CMK (cell line): ENCODE measurements around the gene TSPAN31.
"Not testable (repeated sequence)": the region's sequence is repeated elsewhere in the genome, so short reads cannot be mapped to it uniquely, and the experiment has no call there.

Experiments
- DNase-seq: peaks from one replicate; pipeline ENCODE4 v3.0.0-alpha.2; 2010; ENCODE audit warnings: low read depth

TSPAN31 gene

GRCh38 chr12:57767305-57767698 is 22.5 kb downstream of the TSPAN31 start:
- DNase-seq = no peak

- no peak for DNase-seq
These were observed 23.0 kb downstream of the TSPAN31 start for GRCh38 chr12:57767876-57768275.

DNA sequence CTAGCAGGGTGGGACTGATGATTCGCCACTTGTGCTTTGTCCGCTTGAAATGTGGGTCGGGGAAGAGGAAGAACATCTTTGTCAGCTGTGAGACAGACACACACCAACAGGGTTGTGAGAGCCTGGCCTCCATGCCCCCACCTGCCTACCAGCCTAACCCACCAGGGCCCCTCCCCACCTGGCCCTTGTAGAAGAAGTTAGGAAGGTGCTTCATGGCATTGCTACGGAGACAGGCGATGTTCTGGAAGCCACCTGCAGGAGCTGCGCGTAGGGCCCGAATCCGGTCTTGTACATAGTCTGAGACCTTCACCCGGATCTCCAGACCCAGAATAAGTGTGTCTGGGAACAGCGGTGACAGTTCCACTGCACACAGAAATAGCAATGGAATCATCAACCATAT is 24.8 kb downstream of the TSPAN31 start:
- no peak for DNase-seq

DNA sequence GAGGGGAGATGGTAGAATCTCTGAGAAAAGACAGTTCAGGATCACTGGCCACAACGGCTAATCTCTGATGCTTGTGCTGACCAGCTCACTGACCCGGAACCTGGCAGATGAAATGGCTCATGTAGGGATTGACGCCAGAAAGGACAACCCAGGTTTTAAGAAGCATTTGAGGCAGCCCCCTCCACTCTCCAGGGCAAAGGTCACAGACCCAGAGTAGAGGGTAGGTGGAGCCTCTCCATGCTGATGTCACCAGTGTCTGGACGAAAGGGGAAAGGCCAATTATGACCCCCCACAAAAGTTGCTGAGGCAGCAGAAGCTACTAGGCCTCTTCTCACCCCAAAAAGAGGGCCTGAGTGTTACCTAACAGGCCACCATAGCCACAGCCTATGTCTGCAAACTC is 25.9 kb downstream of the TSPAN31 start:
- no peak for DNase-seq

DNA sequence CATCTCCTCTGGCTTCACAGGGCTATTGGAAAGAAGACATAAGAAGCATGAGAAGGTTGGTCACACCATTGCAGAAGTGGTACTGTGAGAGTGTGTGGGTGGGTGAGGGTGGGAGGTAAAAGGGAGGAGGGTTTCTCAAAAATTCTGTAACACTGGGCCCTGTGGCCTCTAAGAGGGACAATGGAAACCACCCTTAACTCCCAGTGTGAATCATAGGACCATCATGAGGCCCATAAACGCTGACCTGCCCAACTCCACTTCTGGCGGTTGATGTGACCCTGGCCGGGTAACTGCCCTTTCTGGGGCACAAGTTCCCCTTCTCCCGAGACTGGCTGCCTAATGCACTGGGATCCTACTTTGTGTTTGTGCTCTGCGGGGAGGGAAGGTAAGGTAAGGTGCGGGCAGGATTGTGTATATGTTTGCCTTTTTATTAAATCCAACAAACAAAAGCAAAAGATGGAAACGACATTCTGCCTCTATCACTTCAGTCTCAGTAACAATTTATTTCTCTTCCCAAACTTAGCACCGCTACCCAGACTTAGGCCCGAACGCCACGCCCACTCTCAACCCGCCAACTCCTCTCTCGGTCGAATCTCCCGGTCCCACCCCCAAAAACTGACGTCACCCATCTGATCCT is 26.5 kb downstream of the TSPAN31 start:
- peak; percentile 75 for DNase-seq

DNA sequence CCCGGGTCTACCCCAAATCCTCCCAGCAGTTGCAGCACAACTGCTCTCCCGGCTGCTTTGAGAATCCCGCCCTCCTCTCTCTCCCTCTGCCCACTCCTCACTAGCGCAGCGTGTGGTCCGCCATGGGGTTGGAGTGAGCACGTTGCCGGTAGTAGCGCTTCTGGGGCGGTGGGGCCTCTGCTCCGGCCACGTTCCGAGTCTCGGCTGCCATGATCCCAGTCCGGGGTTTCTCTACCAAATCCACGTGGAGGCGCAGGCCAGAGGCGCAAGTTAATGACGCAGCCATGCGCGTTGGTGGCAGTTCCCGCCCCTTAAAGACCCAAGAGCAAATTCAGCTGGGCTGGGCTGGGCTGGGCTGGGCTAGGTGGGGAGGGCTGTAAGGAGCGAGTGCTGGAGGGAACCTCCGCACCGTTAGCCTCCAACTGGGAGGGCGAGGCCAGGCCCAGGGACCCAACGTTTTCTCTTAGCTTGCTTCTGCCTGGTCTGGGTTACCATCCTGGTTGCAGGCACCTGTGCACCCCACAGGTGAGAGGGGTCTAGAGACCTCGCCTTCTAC is 27.1 kb downstream of the TSPAN31 start, which contains the start of gene METTL1:
Gene METTL1 (minus strand): TSS at position 233 of the 556 bp plus-strand sequence. CDS start 22 bp downstream, at position 211.
- peak; percentile 81 for DNase-seq

DNA sequence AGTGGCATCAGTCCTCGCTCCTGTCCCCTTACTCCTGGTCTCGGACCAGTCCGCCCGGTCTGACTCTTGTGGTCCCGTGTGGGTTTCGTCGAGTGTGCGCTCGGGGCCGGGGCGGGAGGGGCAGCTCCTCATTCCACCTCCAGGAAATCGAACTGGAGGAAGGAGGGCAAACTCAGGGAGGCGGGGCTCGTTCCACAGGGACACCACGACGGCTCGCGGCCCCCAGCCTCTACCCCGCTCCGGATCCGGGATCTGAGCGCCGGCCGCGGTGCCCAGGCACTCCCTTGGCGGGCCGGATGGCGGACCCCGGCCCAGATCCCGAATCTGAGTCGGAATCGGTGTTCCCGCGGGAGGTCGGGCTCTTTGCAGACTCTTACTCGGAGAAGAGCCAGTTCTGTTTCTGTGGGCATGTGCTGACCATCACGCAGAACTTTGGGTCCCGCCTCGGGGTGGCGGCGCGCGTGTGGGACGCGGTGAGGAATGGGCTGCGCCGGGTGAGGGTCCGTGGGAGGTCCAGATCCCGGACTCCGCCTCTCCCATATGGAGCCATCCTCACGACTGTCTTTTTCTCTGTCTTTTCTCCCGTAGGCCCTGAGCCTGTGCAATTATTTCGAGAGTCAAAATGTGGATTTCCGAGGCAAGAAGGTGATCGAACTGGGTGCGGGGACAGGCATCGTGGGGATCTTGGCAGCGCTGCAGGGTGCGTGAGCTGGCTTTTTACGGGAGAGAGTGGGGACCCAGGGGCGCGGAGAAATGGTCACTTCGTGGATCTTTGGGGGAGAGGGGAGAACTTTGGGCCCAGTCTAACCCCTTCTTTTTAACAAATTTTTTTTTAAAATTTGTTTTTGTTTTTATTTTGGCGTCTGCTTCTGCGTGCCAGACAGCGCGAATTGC is 27.8 kb downstream of the TSPAN31 start, which contains the start of gene EEF1AKMT3:
Gene EEF1AKMT3 (plus strand): TSS at position 186 of the 894 bp plus-strand sequence. CDS start 111 bp downstream, at position 297.
- DNase-seq = peak; percentile 44

DNA sequence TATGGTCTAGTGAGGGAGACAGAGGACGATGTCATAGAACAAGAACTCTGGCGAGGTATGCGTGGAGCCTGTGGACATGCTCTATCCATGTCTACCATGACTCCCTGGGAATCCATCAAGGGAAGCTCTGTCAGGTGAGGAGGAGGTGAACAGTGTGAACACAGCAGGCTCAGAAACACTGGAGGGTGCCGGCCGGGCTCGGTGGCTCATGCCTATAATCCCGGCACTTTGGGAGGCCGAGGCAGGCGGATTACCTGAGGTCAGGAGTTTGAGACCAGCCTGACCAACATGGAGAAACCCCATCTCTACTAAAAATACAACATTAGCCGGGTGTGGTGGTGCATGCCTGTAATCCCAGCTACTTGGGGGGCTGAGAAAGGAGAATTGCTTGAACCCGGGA is 29.8 kb downstream of the TSPAN31 start:
- not testable (repeated sequence) for DNase-seq

DNA sequence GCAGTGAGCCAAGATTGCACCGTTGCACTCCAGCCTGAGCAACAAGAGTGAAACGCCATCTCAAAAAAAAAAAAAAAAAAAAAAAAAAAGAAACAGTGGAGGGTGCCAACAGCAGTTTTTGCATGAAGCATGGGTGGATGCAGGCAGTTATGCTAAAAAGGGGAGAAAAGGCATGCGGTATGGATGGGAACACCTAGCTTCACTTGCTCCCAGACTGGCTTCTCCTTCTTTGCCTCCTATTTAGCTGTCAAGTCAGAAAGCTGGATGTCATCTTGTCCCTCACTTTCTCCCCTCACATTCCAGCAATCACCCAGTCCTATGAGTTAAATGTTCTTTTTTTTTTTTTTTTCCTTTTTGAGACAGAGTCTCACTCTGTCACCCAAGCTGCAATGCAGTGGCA is 30.2 kb downstream of the TSPAN31 start:
- DNase-seq = no peak

DNA sequence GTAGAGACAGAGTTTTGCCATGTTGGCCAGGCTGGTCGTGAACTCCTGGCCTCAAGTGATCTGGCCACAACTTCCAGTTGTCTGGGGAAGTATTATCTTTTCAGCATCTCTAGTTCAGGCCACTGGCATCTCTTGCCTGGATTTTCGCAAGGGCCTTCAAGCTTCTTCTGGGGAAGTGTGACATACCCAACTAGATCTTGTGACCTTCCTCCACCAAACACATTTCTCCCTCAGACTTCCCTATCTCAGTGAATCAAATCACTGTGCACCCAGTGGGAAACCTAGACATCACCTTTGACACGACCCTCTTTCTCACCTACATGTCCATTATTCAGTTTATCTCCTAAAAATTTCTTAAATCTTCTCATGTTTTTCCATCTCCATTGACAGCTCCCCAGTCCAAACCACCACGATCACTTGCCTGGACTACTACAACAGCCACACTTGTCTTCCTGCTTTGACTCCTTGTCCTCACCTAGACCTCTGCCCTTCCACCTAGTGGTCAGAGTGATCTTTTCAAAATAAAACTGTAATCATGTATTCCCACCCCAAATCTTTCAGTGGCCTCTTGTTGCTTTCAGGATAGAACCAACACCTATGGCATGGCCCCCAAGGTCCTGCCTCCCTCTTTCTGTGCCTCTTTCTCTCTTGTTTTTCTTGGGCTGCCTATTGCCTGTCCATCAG is 30.9 kb downstream of the TSPAN31 start:
- no peak for DNase-seq

- no peak for DNase-seq
These were observed 31.4 kb downstream of the TSPAN31 start for GRCh38 chr12:57776247-57776587.

- no peak for DNase-seq
These were observed 32.5 kb downstream of the TSPAN31 start for GRCh38 chr12:57777367-57777766.

DNA sequence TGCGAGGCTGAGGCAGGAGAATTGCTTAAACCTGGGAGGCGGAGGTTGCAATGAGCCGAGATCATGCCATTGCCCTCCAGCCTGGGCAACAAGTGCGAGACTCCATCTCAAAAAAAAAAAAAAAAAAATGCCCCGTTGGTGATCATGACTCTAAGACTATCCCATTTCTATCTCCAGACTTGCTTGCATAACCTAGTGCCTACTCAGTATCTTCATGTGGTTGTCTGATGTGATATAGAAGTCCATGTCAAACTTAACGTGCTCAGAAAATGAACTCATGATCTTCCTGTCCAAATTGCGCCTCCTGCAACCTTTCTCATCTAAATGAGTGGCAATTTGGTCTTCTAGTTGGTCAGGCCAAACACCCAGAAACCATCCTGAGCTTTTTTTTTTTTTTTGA is 33.1 kb downstream of the TSPAN31 start:
- DNase-seq = no peak

- no peak for DNase-seq
These were observed 34.9 kb downstream of the TSPAN31 start for GRCh38 chr12:57779736-57780135.

DNA sequence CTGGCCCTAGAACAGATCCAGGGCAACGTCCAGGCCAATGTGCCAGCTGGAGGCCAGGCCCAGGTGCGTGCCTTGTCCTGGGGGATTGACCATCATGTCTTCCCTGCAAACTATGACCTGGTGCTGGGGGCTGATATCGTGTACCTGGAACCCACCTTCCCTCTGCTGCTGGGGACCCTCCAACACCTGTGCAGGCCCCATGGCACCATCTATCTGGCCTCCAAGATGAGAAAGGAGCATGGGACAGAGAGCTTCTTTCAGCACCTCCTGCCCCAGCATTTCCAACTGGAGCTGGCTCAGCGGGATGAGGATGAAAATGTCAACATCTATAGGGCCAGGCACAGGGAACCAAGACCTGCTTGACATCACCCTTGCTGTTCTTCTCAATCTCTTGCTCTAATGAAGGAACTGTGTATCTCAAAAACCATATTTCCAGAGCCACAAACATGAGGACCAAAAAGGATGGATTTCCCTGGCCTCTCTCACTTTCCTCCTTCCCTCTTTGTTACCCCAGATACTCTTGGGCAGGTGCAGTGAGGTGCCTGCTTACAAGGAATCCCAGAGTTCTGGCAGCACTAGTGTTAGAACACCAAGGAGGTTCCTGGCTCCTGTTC is 35.6 kb downstream of the TSPAN31 start:
- no peak for DNase-seq

- DNase-seq = no peak
These were observed 36.4 kb downstream of the TSPAN31 start for GRCh38 chr12:57781244-57781643.

DNA sequence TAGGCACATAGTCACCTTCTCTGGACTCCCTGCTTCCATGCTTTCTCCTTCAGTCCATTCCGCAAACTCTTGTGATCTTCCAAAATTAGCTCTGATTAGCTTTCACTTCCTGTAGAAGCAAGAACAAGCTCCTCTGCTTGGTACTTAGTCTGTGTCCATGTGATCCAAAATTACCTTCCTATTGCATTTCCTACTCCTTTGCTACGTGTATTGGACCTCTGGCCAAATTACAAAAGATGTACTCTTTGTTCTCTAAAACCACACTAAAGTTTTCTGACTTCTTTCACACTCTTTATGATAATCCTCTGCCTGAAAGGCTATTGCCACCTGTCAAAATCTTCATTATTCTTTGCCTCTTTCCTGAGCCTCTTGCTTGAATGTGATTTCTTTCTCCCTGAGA is 37.0 kb downstream of the TSPAN31 start:
- no peak for DNase-seq

- DNase-seq = no peak
These were observed 37.4 kb downstream of the TSPAN31 start for GRCh38 chr12:57782243-57782607.

DNA sequence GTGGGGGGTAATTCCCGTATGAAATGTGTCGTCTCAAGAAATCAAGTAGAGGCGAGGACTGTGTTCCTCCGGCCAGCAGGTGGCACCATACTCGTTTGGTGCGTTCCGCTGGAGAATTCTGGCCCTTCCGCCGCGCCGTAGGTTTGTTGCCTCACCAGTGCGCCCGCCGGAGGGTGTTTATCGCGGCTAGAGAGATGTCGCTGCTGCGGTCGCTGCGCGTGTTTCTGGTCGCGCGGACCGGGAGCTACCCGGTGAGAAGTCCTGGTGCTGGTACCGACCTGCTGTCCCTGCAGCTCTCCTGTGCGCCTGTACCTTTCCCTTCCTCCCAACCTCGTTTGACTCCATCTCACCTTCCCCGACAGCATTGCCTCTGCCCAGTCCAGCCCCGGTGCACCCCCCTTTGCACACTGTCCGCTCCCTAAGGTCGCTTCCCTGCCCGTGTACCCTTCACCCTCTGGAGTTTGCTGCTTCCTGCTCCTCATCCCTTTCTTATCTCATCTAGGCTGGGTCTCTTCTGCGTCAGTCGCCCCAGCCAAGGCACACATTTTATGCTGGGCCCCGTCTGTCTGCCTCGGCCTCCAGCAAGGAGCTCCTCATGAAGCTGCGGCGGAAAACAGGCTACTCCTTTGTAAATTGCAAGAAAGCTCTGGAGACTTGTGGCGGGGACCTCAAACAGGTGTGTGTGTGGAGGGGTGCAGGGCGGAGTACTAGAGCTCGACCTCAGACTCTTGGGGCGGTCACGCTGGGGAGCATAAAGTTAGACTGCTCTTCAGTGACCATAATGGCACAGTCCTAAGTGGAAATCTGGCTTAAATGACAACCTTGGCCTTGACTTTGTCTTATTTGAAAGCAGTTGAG is 38.0 kb downstream of the TSPAN31 start, which contains the start of gene TSFM:
Gene TSFM (plus strand): TSS at position 180 of the 858 bp plus-strand sequence. CDS start 15 bp downstream, at position 195.
- peak; percentile 78 for DNase-seq

DNA sequence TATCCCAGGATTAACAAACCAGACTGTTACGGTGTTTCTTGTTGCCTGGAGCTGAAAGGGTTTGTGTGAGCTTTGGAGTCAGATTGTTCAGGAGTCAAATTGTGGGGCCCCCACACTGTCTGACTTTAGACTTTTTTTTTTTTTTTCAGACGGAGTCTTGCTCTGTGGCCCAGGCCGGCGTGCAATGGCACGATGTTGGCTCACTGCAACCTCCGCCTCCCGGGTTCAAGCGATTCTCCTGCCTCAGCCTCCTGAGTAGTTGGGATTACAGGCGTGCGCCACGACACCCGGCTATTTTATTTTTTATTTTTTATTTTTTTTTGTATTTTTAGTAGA is 38.6 kb downstream of the TSPAN31 start:
- no peak for DNase-seq

DNA sequence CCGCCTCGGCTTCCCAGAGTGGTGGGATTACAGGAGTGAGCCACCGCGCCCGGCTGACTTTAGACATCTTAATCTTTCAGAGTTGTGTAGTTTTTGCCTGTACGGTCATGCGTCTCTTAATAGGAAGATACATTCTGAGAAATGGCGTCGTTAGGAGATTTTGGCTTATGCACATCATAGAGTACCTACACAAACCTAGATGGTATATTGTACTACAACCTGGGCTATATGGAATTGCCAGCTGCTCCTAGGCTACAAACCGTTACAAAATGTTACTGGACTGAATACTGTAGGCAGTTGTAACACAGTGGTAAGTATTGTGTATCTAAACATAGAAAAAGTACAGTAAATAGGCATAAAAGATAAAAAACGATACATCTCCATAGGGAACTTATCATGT is 39.0 kb downstream of the TSPAN31 start:
- no peak for DNase-seq
